ENCODE measurements around the gene GPC5.

GPC5 gene

DNA sequence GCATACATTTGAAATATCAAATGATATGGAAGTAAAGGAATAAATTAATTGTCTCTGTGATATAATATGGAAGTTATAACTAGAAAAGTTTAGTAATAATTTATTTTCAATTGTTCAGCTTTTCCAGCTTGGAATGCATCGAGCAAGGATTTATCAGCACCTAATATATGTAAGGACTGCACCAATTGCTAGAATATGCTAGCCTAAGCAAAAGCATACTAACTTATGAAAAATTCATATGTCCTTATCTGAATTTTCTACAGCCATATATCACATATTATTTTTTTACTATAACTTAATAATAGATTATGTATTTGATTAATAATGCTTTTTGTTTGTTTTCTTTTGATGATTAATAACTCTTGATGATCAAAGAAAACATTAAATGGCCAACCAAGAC lies 979.0 kb downstream of the GPC5 start:
- DNase-seq (ENCODE audit: low spot score), result no peak

DNA sequence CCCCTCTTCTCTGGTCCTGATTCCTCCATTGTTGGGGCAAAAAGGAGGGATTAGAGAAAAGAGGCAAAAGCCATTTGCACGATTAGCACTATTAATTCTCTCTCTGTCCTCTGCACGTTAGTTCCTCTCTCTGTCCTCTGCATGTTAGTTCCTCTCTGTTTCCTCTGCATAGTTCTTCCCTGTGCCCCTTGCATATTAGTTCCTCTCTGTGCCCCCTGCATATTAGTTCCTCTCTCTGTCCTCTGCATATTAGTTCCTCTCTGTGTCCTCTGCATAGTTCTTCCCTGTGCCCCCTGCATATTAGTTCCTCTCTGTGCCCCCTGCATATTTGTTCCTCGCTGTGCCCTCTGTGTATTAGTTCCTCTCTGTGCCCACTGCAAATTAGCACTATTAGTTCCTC lies 981.0 kb downstream of the GPC5 start:
- no peak for DNase-seq (ENCODE audit: low spot score)

DNA sequence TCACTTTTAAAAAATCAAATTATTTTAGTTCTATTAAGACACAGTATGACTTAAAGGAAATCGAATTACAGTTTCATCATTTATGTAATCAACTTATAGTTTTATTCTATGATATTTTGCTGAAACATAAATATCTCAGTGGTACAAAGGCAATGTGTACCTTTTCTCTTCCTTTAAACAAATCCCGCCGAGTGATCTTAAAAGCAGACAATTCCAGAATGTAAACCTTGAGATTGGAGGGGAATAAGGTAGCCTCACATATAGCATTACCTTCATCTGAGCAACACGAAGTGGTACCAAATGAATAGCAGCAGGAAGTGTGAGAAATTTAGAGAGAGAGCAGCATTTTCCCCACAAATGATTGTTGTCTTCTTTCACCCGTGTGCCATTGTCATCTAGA lies 986.0 kb downstream of the GPC5 start:
- no peak for DNase-seq (ENCODE audit: low spot score)

DNA sequence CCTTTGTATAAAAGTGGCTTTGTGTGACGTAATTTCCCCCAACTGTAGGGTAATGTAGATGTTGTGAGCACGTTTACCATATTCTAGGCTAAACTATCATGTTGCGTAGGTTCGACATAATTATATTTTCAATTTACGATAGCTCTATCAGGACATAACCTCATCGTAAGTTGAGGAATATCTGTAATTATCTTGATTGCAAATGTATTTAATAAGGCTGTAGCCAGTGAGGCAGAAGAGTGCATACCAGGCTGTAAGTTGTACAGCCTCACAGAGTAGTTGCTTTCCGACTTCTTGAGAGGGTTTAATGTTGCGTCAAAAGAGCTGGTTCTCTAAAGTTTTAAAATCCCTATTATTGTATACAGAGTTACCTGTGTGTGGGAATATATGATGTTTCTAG lies 988.8 kb downstream of the GPC5 start:
- DNase-seq (ENCODE audit: low spot score), result no peak

- DNase-seq (ENCODE audit: low spot score), result no peak
Observed at GRCh38 chr13:92390217-92390616, 991.8 kb downstream of the GPC5 start.

- DNase-seq (ENCODE audit: low spot score), result no peak
Observed at GRCh38 chr13:92403606-92404005, 1005.2 kb downstream of the GPC5 start.

DNA sequence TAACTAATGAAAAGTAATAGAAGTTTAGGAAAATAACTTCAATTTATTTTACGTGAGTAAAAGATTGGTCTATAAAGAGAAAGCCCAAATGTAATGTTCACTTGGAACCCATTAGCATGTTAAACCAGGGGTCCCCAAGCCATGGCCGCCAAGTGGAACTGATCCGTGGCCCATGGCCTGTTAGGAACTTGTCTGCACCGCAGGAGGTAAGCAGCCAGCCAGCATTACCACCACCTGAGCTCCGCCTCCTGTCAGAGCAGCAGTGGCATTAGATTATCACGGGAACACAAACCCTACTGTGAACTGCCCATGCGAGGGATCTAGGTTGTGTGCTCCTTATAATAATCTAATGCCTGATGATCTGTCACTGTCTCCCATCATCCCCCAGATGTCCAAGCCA lies 1009.4 kb downstream of the GPC5 start:
- DNase-seq (ENCODE audit: low spot score), result no peak

- DNase-seq (ENCODE audit: low spot score), result no peak
Observed at GRCh38 chr13:92412481-92412880, 1014.1 kb downstream of the GPC5 start.

GRCh38 chr13:92412996-92413395 lies 1014.6 kb downstream of the GPC5 start:
- DNase-seq (ENCODE audit: low spot score), result no peak

GRCh38 chr13:92413452-92413851 lies 1015.0 kb downstream of the GPC5 start:
- no peak for DNase-seq (ENCODE audit: low spot score)

GRCh38 chr13:92414851-92415250 lies 1016.4 kb downstream of the GPC5 start:
- DNase-seq (ENCODE audit: low spot score), result no peak

- DNase-seq (ENCODE audit: low spot score), result no peak
Observed at GRCh38 chr13:92415781-92416180, 1017.4 kb downstream of the GPC5 start.

GRCh38 chr13:92418818-92419412 lies 1020.5 kb downstream of the GPC5 start:
- no peak for DNase-seq (ENCODE audit: low spot score)

GRCh38 chr13:92429231-92429630 lies 1030.8 kb downstream of the GPC5 start:
- no peak for DNase-seq (ENCODE audit: low spot score)

DNA sequence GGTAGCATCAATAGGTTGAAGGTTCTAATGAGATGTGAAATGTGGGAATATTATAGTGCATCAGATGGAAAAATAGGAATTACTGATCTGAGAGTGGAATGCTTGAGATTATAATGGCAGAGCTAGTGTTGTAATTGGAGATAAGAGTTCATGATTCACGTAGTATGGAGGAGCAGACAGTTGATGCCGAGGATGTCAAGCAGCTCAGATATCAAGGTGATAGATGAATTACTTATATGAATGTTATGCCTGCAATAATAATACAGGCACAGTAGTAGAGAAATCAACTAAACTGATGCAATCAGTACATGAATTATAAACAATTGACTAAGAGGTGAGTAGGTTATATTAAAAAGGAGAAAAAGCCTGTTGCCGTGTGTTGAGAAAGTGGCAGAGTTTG lies 1035.0 kb downstream of the GPC5 start:
- no peak for DNase-seq (ENCODE audit: low spot score)

- DNase-seq (ENCODE audit: low spot score), result no peak
Observed at GRCh38 chr13:92433963-92434362, 1035.5 kb downstream of the GPC5 start.

- DNase-seq (ENCODE audit: low spot score), result no peak
Observed at GRCh38 chr13:92436924-92437323, 1038.5 kb downstream of the GPC5 start.

DNA sequence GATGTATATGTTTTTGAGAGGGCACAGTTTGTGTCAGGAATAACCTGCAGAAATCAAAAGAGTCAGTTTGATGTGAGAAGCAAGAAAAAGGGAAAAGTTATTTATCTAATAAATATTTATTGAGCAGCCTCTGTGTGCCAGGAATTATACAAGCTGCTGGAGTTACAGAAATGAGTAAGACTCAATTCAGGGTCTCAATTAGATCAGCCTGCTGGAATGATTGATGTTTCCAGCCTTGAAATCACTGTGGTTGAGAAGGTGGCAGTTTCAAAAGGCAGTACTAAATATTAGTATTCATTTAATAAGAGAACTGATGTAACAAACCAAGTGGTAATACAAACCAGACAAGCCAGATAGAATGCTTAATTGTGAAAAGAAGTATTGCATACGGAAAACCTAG lies 1045.8 kb downstream of the GPC5 start:
- no peak for DNase-seq (ENCODE audit: low spot score)

DNA sequence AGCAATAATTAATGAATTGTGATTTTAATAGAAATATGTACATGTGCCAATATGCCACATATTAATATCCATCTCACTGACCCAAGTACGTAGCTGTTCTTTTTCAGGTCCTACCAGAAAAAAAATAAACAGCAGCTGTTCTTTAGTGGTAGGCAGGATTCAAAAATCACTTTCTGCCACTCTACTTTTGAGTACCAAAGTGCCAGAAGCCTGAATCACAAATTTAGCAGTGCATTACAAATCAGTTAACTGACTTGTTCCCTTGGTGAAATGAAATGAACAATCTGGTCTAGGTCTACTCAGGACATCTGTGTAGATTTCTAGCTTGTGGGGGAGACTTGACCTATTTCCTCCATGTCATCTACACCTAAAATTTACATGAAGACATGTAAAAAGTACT lies 1052.6 kb downstream of the GPC5 start:
- no peak for DNase-seq (ENCODE audit: low spot score)

- no peak for DNase-seq (ENCODE audit: low spot score)
Observed at GRCh38 chr13:92452840-92453239, 1054.4 kb downstream of the GPC5 start.

- DNase-seq (ENCODE audit: low spot score), result no peak
Observed at GRCh38 chr13:92459306-92459705, 1060.9 kb downstream of the GPC5 start.

DNA sequence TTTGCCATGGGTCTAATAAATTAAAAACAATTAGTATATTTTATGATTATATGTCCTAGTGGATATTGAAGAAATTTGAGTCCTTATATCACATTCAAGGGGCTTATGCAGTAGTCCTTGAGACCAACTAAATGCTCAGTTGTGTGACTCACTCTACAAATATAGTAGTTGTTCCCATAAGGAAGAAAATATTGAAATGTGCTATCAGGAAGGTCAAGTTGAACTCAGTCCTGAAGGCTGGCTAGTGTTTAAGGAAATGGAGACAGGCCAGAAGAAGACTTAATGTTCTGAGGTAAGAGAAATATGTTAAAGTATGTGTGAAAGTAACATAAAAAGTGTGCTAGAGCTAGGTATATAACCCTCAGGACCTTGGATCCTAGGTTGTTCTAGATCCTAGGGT lies 1062.1 kb downstream of the GPC5 start:
- DNase-seq (ENCODE audit: low spot score), result no peak

DNA sequence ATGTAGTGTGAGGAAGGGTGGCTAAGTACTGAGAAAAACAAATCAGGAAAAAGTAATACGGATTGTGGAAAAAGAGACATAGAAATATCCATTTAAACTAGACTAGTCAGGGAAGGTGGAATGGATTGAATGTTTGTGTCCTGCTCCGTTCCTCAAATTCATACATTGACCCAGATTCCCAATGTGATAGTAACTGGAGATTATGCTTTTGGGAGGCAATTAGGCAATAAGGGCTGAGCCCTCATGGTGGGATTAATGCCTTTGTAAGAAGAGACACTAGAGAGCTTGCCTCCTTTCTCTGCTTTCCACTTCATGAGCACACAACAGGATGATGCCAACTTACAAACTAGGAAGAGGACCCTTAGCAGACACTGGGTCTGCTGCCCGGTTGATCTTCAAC lies 1063.0 kb downstream of the GPC5 start:
- DNase-seq (ENCODE audit: low spot score), result no peak

GRCh38 chr13:92461831-92462230 lies 1063.4 kb downstream of the GPC5 start:
- no peak for DNase-seq (ENCODE audit: low spot score)

- DNase-seq (ENCODE audit: low spot score), result no peak
Observed at GRCh38 chr13:92463134-92463533, 1064.7 kb downstream of the GPC5 start.

All from left forelimb (tissue), 1 donor.